Measurements from ENCODE around the gene FOXF1. TPM values are rescaled to one million over a fixed set of nuclear protein-coding genes. Genes with fewer than 3 reads are reported as not detected.

Gene FOXF1
- total and polyA plus RNA-seq, 2 experiments from 2014 or later = 2.6 to 4.4 TPM

DNA sequence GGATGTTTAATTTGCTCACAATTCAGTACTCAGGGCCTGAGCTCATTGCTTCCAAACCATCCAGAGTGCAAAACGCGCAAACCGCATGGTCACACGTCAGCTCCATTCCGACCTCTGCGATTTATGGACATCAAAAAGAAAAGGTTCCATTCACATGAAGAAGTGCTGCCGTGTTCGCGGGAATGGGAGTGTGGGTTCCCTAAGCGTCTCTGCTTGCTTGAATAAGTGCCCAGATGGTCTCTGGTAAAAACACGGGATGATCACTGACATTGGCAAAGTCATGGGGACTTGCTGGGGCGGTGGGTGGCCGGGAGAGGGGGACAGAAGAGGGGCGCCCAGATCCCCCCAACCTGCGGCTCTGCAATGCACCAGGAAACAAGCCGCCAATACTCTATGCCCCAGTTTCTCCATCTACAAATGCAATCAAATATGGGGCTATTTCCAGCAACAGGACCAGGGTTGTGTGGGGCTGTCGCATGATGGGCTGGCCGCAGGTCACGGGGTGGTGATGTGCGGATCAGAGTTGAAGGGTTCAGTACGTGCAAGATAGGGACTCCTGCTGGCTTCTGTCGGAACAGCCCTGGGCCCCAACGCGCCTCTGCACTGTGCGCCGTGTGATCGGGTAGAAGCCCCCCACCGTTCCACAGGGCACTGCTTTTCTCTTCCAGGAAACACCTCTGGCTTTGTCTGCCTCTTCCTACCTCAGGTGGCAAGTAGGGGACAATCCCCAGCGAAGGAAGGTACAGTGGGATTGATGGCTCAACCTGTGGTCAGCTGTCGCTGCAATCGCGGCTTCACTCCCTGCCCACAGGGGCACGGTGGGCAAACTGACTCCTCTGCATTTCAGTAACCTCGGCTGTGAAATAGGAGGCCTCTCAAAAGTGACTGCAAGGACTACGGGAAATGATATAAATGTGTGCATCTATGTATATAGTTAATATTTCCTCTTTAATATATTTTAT is 11.2 kb downstream of the FOXF1 start:
- Histone ChIP-seq H3K27me3 (peaks cover 31% of the 10 kb centered on the region), H3K4me1 (ENCODE audit: low read depth) (no peaks in the 10 kb centered on the region), H3K4me3 (no peak overlapping the region), H3K9me3 (ENCODE audit: low read depth) (no peaks in the 10 kb centered on the region), H3K36me3 (no peaks in the 10 kb centered on the region), H3K27ac (no peak overlapping the region)
- TF ChIP-seq, protein P1, sequence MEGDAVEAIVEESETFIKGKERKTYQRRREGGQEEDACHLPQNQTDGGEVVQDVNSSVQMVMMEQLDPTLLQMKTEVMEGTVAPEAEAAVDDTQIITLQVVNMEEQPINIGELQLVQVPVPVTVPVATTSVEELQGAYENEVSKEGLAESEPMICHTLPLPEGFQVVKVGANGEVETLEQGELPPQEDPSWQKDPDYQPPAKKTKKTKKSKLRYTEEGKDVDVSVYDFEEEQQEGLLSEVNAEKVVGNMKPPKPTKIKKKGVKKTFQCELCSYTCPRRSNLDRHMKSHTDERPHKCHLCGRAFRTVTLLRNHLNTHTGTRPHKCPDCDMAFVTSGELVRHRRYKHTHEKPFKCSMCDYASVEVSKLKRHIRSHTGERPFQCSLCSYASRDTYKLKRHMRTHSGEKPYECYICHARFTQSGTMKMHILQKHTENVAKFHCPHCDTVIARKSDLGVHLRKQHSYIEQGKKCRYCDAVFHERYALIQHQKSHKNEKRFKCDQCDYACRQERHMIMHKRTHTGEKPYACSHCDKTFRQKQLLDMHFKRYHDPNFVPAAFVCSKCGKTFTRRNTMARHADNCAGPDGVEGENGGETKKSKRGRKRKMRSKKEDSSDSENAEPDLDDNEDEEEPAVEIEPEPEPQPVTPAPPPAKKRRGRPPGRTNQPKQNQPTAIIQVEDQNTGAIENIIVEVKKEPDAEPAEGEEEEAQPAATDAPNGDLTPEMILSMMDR (IDR thresholded peaks at IDR 0.05; ENCODE audit: low read depth, low read length) = no peak
- DNase-seq (ENCODE audit: low read depth in 1 of 2, low spot score in 1 of 2) = no peak

DNA sequence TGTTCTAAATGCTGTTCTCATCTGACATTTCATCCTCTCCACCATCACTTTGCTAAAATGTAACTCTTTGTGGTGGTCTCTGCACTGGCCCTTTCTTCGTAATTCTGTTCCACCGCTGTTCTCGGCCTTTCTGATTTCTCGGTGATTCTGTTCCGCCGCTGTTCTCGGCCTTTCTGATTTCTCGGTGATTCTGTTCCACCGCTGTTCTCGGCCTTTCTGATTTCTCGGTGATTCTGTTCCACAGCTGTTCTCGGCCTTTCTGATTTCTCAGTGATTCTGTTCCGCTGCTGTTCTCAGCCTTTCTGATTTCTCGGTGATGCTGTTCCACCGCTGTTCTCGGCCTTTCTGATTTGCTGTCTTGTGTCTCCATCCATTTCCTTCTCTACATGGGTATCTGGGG is 12.3 kb downstream of the FOXF1 start:
- Histone ChIP-seq H3K27me3 (peaks cover 20% of the 10 kb centered on the region), H3K9me3 (ENCODE audit: low read depth) (no peaks in the 10 kb centered on the region), H3K36me3 (no peaks in the 10 kb centered on the region), H3K4me1 (ENCODE audit: low read depth) (peaks cover 4% of the 10 kb centered on the region), H3K27ac (no peak overlapping the region), H3K4me3 (no peak overlapping the region)
- TF ChIP-seq, protein P1 (IDR thresholded peaks at IDR 0.05; ENCODE audit: low read depth, low read length) = no peak
- DNase-seq (ENCODE audit: low read depth in 1 of 2, low spot score in 1 of 2) = no peak

DNA sequence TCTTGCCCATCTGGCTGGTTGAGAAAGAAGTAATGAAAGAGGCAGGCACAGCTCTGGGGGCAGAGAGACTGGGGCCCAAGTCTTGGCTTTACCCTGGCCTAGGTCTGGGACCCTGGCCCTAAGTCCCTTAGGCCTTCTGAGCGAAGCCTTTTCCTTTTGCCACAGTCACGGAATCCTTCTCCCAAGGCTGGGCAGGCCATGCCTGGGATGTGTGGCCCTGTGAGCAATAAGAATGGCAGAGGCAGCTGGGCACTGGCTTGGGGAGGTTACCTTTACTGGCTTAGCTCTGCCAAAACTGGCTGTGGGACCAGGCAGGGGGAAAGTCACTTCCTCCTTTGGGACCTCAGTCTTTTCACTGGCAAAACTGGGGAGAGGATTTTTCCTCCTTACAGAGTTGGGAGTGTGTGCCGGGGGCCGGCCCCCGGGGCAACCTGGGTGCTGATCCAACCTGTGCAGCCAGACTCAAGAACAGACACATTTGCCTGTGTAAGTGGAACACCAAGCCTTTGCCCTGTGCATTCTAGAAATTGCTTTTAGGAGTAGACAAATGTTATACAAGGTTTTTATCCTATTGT is 12.9 kb downstream of the FOXF1 start:
- peaks cover 8% of the 10 kb centered on the region for H3K4me1 ChIP-seq (ENCODE audit: low read depth)
- TF ChIP-seq, protein P1 (IDR thresholded peaks at IDR 0.05; ENCODE audit: low read depth, low read length) = no peak
- H3K4me3 ChIP-seq = no peak overlapping the region
- H3K27ac ChIP-seq = no peak overlapping the region
- H3K27me3 ChIP-seq = peaks cover 19% of the 10 kb centered on the region
- no peaks in the 10 kb centered on the region for H3K36me3 ChIP-seq
- DNase-seq (ENCODE audit: low read depth in 1 of 2, low spot score in 1 of 2) = no peak
- no peaks in the 10 kb centered on the region for H3K9me3 ChIP-seq (ENCODE audit: low read depth)

DNA sequence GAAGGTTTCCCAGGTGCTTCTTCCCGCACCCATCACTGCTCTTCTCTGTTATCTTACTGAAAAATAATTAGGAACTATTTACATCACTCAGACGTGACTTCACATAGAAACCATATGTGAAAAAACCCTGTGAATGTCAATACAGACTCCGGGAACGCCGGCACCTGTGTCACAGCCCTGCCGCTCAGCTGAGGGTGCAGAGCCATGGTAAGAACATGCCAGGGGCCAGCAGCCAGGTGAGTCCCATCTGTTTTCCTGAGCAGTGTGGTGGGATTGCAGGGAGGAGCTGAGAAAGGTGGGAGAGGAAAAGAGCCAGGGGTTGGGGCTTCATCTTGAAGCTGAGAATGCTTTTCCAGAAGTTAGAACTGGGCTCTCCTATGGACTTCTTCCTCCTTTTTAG is 13.7 kb downstream of the FOXF1 start:
- Histone ChIP-seq H3K4me3 (no peak overlapping the region), H3K4me1 (ENCODE audit: low read depth) (peaks cover 8% of the 10 kb centered on the region), H3K36me3 (no peaks in the 10 kb centered on the region), H3K27ac (no peak overlapping the region), H3K27me3 (peaks cover 11% of the 10 kb centered on the region), H3K9me3 (ENCODE audit: low read depth) (no peaks in the 10 kb centered on the region)
- TF ChIP-seq, protein P1 (IDR thresholded peaks at IDR 0.05; ENCODE audit: low read depth, low read length) = no peak
- DNase-seq (ENCODE audit: low read depth in 1 of 2, low spot score in 1 of 2) = no peak

DNA sequence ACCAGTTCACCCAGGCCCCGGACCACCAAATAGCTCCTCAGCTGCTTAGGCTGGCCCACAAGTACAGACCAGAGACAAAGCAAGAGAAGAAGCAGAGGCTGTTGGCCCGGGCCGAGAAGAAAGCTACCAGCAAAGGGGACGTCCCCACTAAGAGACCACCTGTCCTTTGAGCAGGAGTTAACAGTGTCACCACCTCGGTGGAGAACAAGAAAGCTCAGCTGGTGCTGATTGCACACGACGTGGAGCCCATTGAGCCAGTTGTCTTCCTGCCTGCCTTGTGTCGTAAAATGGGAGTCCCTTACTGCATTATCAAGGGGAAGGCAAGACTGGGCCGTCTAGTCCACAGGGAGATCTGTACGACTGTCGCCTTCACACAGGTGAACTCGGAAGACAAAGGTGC is 15.4 kb downstream of the FOXF1 start:
- H3K36me3 ChIP-seq = no peaks in the 10 kb centered on the region
- H3K4me1 ChIP-seq (ENCODE audit: low read depth) = peaks cover 8% of the 10 kb centered on the region
- TF ChIP-seq, protein P1 (IDR thresholded peaks at IDR 0.05; ENCODE audit: low read depth, low read length) = no peak
- DNase-seq (ENCODE audit: low read depth in 1 of 2, low spot score in 1 of 2) = no peak
- no peaks in the 10 kb centered on the region for H3K9me3 ChIP-seq (ENCODE audit: low read depth)
- no peak overlapping the region for H3K27ac ChIP-seq
- no peak overlapping the region for H3K4me3 ChIP-seq
- peaks cover 2% of the 10 kb centered on the region for H3K27me3 ChIP-seq
